ENCODE data around the gene SLC17A2. TPM values are rescaled to one million over a fixed set of nuclear protein-coding genes. Genes with fewer than 3 reads are reported as not detected.

Gene SLC17A2
- polyA plus RNA-seq, 1 experiment, result not detected

- no peak for TF ChIP-seq CTCF (IDR thresholded peaks at IDR 0.05; ENCODE audit: insufficient read depth, low read depth, low read length)
- DNase-seq (ENCODE audit: low read depth), result no peak
- H3K4me3 ChIP-seq (ENCODE audit: low read depth, low read length), result no peak overlapping the region
- POLR2A ChIA-PET, result no interaction called here
- no peaks in the 10 kb centered on the region for H3K36me3 ChIP-seq (ENCODE audit: control insufficient read depth, insufficient read depth, low read length)
- CTCF ChIA-PET, result interaction anchor here (2.7 kb wide), 1 partner anchor 9 kb away, joined by 8 read pairs; no protein-coding TSS in a partner anchor
- H3K27me3 ChIP-seq (ENCODE audit: control insufficient read depth, insufficient read depth, low read length), result no peaks in the 10 kb centered on the region; the same call in 1 of the 2 replicates
Observed at GRCh38 chr6:25911351-25911750, 19.1 kb downstream of the SLC17A2 start.

GRCh38 chr6:25907475-25908014 is 22.9 kb downstream of the SLC17A2 start:
- POLR2A ChIA-PET, result no interaction called here
- H3K4me3 ChIP-seq (ENCODE audit: low read depth, low read length), result no peak overlapping the region
- H3K27me3 ChIP-seq (ENCODE audit: control insufficient read depth, insufficient read depth, low read length), result no peaks in the 10 kb centered on the region
- TF ChIP-seq CTCF (IDR thresholded peaks at IDR 0.05; ENCODE audit: insufficient read depth, low read depth, low read length), result no peak
- CTCF ChIA-PET, result no interaction called here
- no peaks in the 10 kb centered on the region for H3K36me3 ChIP-seq (ENCODE audit: control insufficient read depth, insufficient read depth, low read length)
- no peak for DNase-seq (ENCODE audit: low read depth)

GRCh38 chr6:25903467-25904099 is 26.9 kb downstream of the SLC17A2 start:
- ChIA-PET POLR2A (no interaction called here), CTCF (no interaction called here)
- TF ChIP-seq CTCF (IDR thresholded peaks at IDR 0.05; ENCODE audit: insufficient read depth, low read depth, low read length), result no peak
- H3K27me3 ChIP-seq (ENCODE audit: control insufficient read depth, insufficient read depth, low read length), result no peaks in the 10 kb centered on the region
- H3K4me3 ChIP-seq (ENCODE audit: low read depth, low read length), result no peak overlapping the region
- H3K36me3 ChIP-seq (ENCODE audit: control insufficient read depth, insufficient read depth, low read length), result no peaks in the 10 kb centered on the region
- no peak for DNase-seq (ENCODE audit: low read depth)

- ChIA-PET POLR2A (no interaction called here), CTCF (interaction anchor here (3.5 kb wide), 1 partner anchor 12 kb away, joined by 13 read pairs; no protein-coding TSS in a partner anchor)
- Histone ChIP-seq H3K27me3 (ENCODE audit: control insufficient read depth, insufficient read depth, low read length) (no peaks in the 10 kb centered on the region), H3K36me3 (ENCODE audit: control insufficient read depth, insufficient read depth, low read length) (no peaks in the 10 kb centered on the region), H3K4me3 (ENCODE audit: low read depth, low read length) (no peak overlapping the region)
- no peak for TF ChIP-seq CTCF (IDR thresholded peaks at IDR 0.05; ENCODE audit: insufficient read depth, low read depth, low read length)
- no peak for DNase-seq (ENCODE audit: low read depth)
Observed at GRCh38 chr6:25902071-25902470, 28.4 kb downstream of the SLC17A2 start.

- no peak for TF ChIP-seq CTCF (IDR thresholded peaks at IDR 0.05; ENCODE audit: insufficient read depth, low read depth, low read length)
- Histone ChIP-seq H3K4me3 (ENCODE audit: low read depth, low read length) (no peak overlapping the region), H3K36me3 (ENCODE audit: control insufficient read depth, insufficient read depth, low read length) (no peaks in the 10 kb centered on the region), H3K27me3 (ENCODE audit: control insufficient read depth, insufficient read depth, low read length) (no peaks in the 10 kb centered on the region)
- CTCF ChIA-PET, result interaction anchor here (2.3 to 3.5 kb wide), 2 partner anchors 9 to 11 kb away, joined by 8 to 13 read pairs; no protein-coding TSS in a partner anchor
- no peak for DNase-seq (ENCODE audit: low read depth)
- POLR2A ChIA-PET, result no interaction called here
Observed at GRCh38 chr6:25900843-25901242, 29.6 kb downstream of the SLC17A2 start.
